Posterior vena cava (tissue), 2 donors: Measurements from ENCODE around the gene FNBP1. TPM values are rescaled to one million over a fixed set of nuclear protein-coding genes. Genes with fewer than 3 reads are reported as not detected.
"Not testable (repeated sequence)": the region's sequence is repeated elsewhere in the genome, so short reads cannot be mapped to it uniquely, and the experiment has no call there.

Source experiments
- DNase-seq: peaks from one replicate; pipeline ENCODE4 v3.0.0-alpha.2; 2020; ENCODE audit warnings: low spot score
- intact Hi-C, 2 donors: fragments of 100-400 bp; cut with DNase I; formaldehyde crosslinking; loops; one replicate each; pipeline versions ENCODE4 v1.14.1 to v1.14.2; 2022 to 2023
- total RNA-seq, 2 donors: library from RNA; stranded (reverse); fragmentation: NEBNext Ultra II Directional; extraction: Animal tissue kit (Norgen Biotek cat#: 25700); gene quantifications; one replicate each; pipeline ENCODE4 v1.2.1, GENCODE V29; 2021
- donor health status: DM: yes; HTN: yes; CAD: no.
- donor health status: DM: yes; HTN: yes; CAD: no.

FNBP1 gene
- total RNA-seq, 2 donors from 2014 or later = 116 to 165 TPM

- intact Hi-C loops = no loop called here
Observed at GRCh38 chr9:130002320-130002719, 40.7 kb downstream of the FNBP1 start.

GRCh38 chr9:130001190-130001589 is 41.8 kb downstream of the FNBP1 start:
- no peak for DNase-seq
- intact Hi-C loops = no loop called here

More at GRCh38 chr9:130002320-130002719, 40.7 kb downstream of the FNBP1 start:
- DNase-seq = no peak

GRCh38 chr9:129999141-129999510 is 43.9 kb downstream of the FNBP1 start:
- DNase-seq = no peak
- intact Hi-C loops = no loop called here

GRCh38 chr9:129998491-129999140 is 44.4 kb downstream of the FNBP1 start:
- intact Hi-C loops = no loop called here
- no peak for DNase-seq

DNA sequence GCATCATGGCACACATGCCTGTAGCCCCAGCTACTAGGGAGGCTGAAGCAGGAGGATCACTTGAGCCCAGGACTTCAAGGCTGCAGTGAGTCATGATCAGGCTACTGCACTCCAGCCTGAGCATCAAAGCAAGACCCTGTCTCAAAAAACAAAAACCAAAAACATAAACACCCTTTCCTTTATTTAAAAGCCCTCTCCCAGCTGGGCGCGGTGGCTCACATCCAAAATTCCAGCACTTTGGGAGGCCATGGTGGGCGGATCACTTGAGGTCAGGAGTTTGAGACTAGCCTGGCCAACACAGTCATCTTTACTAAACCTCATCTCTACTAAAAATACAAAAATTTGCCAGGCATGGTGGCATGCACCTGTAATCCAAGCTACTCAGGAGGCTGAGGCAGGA is 45.3 kb downstream of the FNBP1 start:
- intact Hi-C loops, DNase-seq: not testable (repeated sequence)

GRCh38 chr9:129996161-129996830 is 46.7 kb downstream of the FNBP1 start:
- DNase-seq = no peak
- intact Hi-C loops = no loop called here

GRCh38 chr9:129995409-129996160 is 47.4 kb downstream of the FNBP1 start:
- intact Hi-C loops = no loop called here

DNA sequence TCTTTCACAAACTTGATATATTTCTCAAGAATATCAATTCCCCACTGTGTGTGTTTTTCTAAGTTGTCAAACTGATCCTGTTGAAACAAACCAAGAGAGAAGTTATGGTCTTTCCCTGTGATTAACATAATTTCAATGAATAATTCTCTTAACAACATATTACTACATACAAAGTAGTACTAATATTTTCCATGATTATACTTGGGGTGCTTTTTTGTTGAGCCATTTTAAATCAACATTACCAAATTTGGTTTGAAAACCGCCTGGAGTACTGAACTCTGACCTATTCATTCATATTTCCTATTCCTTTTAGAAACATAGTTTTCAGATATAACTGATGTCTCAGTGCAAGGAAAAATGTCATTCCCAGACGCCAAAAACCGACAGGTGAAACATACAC is 48.1 kb downstream of the FNBP1 start:
- intact Hi-C loops = no loop called here
- no peak for DNase-seq

More at GRCh38 chr9:129995409-129996160, 47.4 kb downstream of the FNBP1 start:
- DNase-seq = no peak

DNA sequence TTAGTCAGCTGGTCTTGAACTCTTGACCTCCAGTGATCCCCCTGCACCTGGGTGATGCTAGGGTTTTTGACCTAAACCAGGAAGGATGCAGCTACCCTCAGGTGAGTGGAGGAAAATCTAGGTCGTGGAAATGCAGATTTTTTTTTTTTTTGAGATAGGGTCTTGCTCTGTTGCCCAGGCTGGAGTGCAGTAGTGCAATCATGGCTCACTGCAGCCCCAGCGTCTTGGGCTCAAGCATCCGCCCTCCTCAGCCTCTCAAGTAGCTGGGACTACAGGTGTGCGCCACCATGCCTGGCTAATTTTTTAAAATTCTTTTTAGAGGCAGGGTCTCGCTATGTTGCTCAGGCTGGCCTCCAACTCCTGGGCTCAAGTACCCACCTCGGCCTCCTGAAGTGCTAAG is 51.9 kb downstream of the FNBP1 start:
- DNase-seq, intact Hi-C loops: not testable (repeated sequence)

- DNase-seq = no peak
- intact Hi-C loops = no loop called here
Observed at GRCh38 chr9:129990269-129991010, 52.5 kb downstream of the FNBP1 start.

- intact Hi-C loops = loop anchor here in 1 of 2 donors (10.0 kb wide), 1 partner anchor 45 kb away; no protein-coding TSS in a partner anchor
- DNase-seq = no peak
Observed at GRCh38 chr9:129989740-129990139, 53.2 kb downstream of the FNBP1 start.

GRCh38 chr9:129989362-129989708 is 53.7 kb downstream of the FNBP1 start:
- DNase-seq = no peak
- intact Hi-C loops = loop anchor here in 1 of 2 donors (10.0 kb wide), 1 partner anchor 45 kb away; no protein-coding TSS in a partner anchor

DNA sequence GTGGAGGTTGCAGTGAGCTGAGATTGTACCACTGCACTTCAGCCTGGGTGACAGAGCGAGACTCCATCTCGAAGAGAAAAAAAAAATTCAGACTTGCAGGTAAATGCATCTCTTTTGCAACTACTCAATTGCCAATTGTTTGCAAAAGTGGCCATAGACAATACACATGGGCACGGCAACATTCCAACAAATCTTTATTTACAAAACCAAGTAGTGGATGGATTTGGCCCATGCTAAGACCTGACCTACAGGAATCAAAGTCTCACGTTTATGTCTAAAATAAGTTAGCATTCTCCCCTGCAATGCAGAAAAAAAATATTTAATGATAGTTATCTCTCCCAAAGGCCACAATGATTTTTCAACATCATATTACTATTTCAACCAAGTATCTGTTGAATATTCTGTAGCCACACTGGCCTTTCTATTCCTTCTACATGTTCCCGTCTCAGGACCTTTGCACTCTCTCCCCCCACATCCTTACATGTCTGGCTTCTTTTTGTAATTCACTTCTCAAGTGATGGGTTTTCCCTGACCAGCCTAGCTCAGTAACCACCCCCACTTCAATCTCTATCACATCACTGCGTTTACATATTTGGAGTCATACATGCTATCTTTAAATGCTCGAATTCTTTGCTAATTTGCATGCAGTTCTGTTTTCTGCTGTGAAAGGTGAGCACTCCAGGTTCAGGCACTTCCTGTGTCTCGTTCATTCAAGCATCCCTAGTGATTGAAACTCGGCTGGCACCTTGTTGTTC is 54.2 kb downstream of the FNBP1 start:
- DNase-seq = no peak
- intact Hi-C loops = loop anchor here in 1 of 2 donors (10.0 kb wide), 1 partner anchor 46 kb away; no protein-coding TSS in a partner anchor

GRCh38 chr9:129987941-129988340 is 55.0 kb downstream of the FNBP1 start:
- intact Hi-C loops = loop anchor here in 1 of 2 donors (10.0 kb wide), 1 partner anchor 47 kb away; no protein-coding TSS in a partner anchor
- DNase-seq = no peak

- DNase-seq = no peak
Observed at GRCh38 chr9:129987047-129987446, 55.9 kb downstream of the FNBP1 start.

GRCh38 chr9:129984589-129984988 is 58.4 kb downstream of the FNBP1 start:
- intact Hi-C loops = loop anchor here in 1 of 2 donors (10.0 kb wide), 1 partner anchor 50 kb away; no protein-coding TSS in a partner anchor
- not testable (repeated sequence) for DNase-seq

More at GRCh38 chr9:129987047-129987446, 55.9 kb downstream of the FNBP1 start:
- intact Hi-C loops = loop anchor here in 1 of 2 donors (10.0 kb wide), 1 partner anchor 48 kb away; no protein-coding TSS in a partner anchor

- intact Hi-C loops = loop anchor here in 1 of 2 donors (10.0 kb wide), 1 partner anchor 51 kb away; no protein-coding TSS in a partner anchor
- DNase-seq = no peak
Observed at GRCh38 chr9:129983891-129984290, 59.1 kb downstream of the FNBP1 start.

DNA sequence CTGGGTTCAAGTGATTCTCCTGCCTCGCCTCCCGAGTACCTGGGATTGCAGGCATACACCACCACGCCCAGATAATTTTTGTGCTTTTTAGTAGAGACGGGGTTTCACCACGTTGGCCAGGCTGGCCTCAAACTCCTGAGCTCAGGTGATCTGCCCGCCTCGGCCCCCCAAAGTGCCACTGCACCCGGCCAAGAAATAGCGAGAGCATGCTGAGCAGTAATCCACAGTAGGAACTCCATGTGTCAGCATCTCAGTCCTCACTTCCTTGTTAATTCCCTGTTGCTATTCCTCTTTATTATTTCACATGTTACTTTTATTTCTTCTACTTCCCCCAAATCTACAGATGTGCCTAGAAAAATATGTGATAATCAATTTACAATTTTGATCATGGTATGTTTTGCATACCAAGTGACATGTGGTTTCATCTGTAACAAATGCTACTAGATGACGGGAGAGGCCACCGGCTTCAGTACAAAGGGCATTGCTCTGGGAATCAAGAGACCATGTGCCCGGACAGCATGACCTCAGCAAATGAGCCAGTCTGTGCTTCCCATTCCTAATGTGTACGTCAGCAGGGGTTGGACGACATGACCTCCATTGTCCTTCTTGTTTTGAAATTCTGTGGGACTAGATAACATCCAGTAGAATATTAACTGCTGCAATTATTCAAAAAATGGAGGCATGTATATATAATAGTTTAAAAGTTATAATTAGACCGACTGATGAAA is 61.6 kb downstream of the FNBP1 start:
- intact Hi-C loops = loop anchor here in 1 of 2 donors (10.0 kb wide), 1 partner anchor 53 kb away; no protein-coding TSS in a partner anchor
- no peak for DNase-seq
